ENCODE data around the gene SEL1L.
"Not testable (repeated sequence)": the region's sequence is repeated elsewhere in the genome, so short reads cannot be mapped to it uniquely, and the experiment has no call there.

SEL1L gene

GRCh38 chr14:81533536-81534343 is at the start of gene SEL1L:
SEL1L (minus strand) TSS chr14:81533853; CDS start chr14:81533744, 109 bp downstream.
- DNase-seq (ENCODE audit: low read depth in 2 of 2), result peak; percentile 99 to 100

GRCh38 chr14:81582420-81582819 is 48.8 kb upstream of the SEL1L start:
- no peak for DNase-seq (ENCODE audit: low read depth in 2 of 2)

DNA sequence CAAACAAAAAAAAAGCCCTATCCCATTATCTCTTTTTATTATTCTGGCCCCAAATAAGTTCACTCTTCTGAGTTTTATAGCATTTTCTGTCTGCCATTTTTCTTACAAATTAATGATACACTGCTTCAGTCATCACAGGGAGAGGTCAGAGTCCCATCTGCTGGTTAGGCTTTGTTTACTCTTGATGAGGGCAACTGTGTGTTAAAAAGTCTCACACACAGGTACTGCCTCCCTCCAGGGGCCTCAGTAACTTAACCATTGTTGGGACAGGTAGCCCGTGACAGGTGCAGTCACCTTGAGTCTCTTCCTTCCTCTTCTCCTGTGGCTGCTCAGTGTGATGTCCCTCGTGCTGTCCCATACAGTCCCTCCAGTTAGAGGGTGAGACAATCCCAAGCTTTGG is 45.5 kb upstream of the SEL1L start:
- DNase-seq (ENCODE audit: low read depth in 2 of 2), result no peak

DNA sequence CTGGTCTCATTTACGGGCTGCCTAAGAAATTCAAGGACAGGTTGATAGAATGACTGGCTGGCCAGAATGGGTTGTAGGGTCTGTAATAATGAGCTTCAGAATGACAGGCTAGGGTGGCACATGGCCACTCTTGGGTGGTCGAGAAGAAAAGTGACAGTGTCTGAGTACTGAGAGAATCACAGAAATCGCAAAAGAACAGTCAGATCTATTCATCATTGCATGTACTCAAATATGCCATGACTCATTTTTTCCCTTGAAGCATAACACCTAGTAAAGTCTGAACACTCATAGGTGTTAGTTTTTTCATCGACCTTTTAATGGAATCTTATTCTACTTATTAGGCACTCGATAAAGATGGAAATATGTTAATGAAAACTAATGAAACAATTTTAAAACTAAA is 37.8 kb upstream of the SEL1L start:
- DNase-seq (ENCODE audit: low read depth in 2 of 2), result no peak

DNA sequence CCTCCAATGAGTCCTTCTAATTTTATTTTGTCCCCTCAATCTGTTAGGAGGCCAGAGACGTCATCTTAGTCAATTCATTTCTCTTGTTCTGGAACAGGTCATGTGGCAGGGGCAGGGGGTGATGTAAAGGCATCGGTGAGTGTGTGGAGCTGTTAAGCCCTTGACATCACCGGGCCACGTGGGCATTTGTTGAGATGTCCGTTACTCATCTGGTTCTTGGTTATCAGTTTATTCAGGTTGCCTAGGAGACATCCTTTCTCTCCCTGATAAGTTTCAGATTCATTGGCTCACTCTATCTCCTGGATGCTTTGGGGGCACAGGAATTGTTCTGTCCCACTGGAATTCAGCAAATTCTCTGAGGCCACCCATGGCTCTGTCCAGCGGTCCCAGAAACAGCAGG is 33.6 kb upstream of the SEL1L start:
- DNase-seq (ENCODE audit: low read depth in 2 of 2), result no peak

DNA sequence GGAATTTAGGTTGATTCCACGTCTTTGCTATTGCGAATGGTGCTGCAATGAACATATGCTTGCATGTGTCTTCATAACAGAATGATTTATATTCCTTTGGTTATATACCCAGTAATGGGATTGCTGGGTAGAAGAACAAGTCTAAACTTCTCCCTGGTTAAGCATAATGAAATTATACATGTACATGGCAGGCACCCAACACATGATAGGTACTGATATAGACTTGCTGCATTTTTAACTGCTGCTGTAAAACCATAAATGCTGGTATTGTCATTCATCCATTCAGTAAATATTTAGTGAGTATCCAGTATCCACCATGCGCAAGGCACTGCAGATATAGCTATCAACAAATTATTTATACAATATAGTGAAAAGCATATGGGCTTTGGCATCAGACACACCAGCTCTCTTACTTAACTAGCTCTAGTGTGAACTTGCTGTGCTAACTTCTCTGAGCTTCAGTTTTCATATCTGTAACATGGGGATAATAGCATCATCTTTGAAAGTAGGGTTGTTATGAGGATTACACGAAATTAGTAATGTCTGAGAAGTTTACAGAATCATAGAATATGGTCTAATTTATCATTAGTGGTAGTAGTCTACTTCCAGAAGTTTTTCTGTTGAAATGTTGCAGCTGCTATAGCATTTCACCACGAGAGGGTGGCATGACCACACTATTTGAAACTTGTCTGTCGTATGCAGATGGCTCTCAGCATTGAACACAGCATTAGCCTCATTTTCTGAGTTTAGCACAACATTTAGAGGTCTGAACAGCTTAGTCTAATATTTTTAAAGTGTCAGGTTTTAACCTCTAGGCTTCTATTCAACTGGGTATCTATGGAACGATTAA is 32.0 kb upstream of the SEL1L start:
- DNase-seq (ENCODE audit: low read depth in 2 of 2), result no peak

DNA sequence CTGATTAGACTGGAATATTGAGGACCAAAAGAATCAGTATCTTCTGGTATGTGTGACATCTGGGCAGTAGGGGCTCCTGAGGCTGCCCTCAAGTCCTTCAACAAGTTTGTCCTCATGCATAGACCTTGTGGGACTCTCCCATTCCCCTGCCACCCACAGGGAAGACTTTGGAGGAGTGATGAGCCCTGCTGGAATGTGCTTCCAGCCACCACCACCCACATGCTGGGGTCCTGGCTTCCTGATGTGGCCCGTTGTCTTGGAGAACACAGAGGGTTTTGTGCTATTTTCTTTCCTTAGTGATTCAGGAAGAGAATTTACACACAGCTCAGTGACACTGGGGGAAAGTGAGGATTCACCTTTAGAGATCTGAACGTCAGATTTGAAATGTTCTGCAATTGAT is 29.2 kb upstream of the SEL1L start:
- DNase-seq (ENCODE audit: low read depth in 2 of 2), result no peak

GRCh38 chr14:81561084-81561775 is 27.6 kb upstream of the SEL1L start:
- DNase-seq (ENCODE audit: low read depth in 2 of 2), result no peak

- DNase-seq (ENCODE audit: low read depth in 2 of 2), result no peak
Measured at GRCh38 chr14:81559385-81559784, 25.7 kb upstream of the SEL1L start.

- DNase-seq (ENCODE audit: low read depth in 2 of 2), result no peak
Measured at GRCh38 chr14:81557146-81557545, 23.5 kb upstream of the SEL1L start.

DNA sequence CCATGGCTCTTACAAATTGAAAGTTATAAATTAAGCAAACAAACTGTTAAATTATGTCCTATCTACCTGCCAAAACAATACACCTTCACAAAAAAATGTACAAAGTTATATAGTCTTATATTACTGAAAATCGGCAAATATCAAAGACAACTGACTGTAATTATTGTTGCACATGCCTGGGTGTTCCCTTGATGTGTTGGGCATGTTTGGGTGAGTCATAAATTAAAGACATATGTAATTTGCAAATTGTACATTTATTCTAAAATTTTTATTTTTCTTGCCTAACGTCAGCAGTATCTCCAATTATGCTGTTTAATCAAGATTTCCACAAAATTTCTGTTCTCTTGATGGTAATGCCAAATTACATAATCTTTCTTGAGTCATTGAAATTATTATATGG is 22.0 kb upstream of the SEL1L start:
- DNase-seq (ENCODE audit: low read depth in 2 of 2), result no peak

DNA sequence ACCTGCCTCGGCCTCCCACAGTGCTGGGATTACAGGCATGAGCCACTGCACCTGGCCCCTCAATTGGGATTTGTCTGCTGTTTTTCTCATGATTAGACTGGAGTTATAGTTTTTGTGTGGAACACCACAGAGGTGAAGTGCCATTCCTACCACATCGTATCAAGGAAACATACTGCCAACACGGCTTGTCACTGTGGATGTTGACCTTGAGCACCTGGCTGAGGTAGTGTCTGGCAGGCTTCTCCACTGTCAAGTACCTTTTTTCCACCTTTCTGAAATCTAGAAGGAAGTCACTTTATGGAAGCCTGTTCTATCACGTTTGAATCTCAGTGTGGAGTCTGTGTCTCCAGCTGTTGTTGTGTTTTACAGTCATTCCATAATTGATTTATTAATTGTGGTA is 21.4 kb upstream of the SEL1L start:
- no peak for DNase-seq (ENCODE audit: low read depth in 2 of 2)

DNA sequence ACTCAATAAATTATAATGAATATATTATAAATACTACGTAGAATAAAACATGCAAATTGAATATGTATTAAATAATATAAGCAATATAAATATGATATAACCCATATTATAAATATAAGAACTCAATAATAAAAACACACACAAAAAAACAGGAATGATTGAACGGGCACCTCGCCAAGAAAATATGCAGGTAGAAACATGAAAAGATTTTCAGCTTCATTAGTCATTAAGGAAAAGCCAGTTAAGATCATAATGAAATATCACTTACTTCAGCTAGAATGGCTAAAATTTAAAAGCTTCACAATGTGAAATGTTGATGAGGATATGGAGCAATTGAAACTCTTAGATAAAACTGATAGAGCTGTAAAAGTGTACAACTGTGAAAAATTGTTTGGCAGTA is 17.8 kb upstream of the SEL1L start:
- DNase-seq (ENCODE audit: low read depth in 2 of 2), result no peak

GRCh38 chr14:81550001-81550637 is 16.5 kb upstream of the SEL1L start:
- no peak for DNase-seq (ENCODE audit: low read depth in 2 of 2)

- DNase-seq (ENCODE audit: low read depth in 2 of 2), result not testable (repeated sequence)
Measured at GRCh38 chr14:81541206-81541605, 7.6 kb upstream of the SEL1L start.

DNA sequence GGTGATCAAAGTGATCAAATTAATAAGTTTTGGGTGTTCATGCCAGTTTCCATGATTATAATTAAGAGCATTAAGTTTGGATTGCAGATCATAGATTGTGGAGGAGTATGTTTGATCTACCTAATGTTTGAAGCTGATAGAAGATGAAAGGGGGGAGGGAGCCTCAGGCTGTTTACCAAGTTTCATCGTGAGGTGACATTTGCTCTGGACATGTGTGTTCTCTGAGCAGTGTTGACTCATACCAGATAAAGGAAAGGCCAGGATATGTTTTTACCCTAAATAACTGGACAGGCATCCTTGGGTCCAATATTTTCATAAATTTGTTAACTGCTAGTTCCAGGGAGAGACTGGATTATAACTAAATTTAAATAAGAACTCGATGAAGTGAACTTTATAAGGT is 3.5 kb upstream of the SEL1L start:
- DNase-seq (ENCODE audit: low read depth in 2 of 2), result no peak

DNA sequence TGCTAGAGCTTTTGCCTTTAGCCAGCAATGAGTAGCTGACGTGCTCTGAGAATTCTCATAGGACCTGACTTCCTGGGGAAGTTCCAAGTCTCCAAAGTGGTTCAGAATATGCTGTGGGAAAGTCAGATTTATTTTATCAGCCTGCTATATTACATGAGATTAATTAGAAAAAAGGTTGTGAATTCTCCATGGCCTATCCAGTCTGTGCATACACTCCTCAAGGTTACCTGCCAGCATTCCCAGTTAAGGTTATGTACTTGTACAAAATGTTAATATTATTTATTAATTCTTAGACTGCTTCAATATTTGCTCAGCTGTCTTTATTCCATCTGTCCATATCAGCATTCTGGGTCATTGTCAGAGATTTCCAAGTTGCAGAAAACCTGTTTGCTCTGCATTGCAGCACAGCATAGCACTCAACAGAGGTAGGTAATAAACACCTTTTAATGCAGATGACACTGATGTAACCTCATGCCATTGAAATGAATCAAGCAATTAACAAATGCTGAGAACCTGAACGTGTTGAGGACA is 2.7 kb upstream of the SEL1L start:
- no peak for DNase-seq (ENCODE audit: low read depth in 2 of 2)

DNA sequence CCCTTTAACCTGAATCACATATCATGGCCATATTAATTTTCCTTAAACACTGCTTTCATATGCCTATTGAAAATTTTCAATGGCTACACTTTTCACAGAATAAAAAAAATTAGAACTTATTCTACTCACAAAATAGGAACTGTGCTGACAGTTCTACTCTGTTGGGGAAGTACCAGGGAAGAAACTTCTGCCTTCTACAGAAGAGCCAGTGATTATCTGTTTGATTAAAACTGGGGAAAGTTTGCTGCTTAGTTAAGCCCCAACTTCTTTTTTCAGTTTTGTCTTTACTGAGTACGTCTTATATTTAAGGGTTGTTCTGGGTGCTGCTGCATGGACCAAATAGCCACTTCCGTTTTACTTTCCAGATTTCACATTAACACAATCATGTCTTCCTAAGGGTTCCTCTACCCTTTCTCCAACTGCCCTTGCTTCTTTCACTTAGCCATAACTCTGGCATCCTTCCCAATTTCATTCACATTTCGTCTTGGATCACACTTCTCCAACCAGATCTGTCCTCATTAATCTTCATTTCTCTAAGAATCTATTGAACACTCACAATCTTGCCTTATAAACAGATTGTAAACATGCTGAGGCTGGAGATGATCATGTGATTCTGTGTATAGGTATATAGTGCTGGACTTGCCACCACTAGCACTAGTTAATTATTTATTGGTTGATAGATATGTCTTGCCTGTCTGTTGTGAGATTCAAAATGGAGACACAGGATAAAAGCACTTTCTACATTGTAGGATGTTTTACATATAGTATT is 1.9 kb upstream of the SEL1L start:
- no peak for DNase-seq (ENCODE audit: low read depth in 2 of 2)

GRCh38 chr14:81534510-81535074 is 939 bp upstream of the SEL1L start:
- no peak for DNase-seq (ENCODE audit: low read depth in 2 of 2)

DNA sequence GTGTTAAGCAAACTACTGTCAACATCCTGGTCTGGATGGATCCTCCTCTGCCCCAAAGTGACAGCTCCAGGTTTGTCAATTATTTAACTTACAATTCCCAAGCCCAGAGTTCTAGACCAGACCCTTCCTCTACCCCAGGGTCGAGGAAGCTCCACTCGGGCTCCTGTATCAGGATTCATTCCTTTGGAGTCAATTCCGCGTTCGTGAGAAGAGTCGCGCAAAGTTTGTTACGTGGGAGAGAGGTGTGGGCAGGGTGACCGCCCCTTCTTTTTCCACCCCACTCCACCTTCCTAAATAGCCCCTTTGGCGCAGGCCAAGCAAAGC is 479 bp downstream of the SEL1L start:
- DNase-seq (ENCODE audit: low read depth in 2 of 2), result no peak

DNA sequence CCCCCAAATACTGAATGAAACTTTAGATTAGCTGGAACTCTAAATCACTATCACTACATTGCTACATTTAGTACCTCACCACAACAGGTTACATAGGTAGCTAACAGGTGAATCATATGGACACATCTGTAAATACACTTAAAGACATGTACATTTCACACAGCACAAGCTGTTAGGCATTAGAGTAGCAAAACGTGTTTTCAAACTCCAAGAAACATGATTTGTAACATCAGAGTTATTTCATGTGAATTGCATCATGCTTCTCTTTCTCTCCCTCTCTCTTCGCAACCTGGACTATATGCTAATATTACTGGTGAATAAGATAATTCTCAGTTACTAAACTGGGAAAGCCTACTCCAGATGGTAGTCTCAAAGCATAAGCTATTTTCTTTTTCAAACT is 4.3 kb downstream of the SEL1L start:
- DNase-seq (ENCODE audit: low read depth in 2 of 2), result no peak

Data from stimulated activated CD8-positive, alpha-beta memory T cell treated with anti-CD3 and anti-CD28 coated beads, Interleukin-15, amount 100 ng/mL, for 4 hours (primary cell).